ENCODE data around the gene ESCO1.

DNA sequence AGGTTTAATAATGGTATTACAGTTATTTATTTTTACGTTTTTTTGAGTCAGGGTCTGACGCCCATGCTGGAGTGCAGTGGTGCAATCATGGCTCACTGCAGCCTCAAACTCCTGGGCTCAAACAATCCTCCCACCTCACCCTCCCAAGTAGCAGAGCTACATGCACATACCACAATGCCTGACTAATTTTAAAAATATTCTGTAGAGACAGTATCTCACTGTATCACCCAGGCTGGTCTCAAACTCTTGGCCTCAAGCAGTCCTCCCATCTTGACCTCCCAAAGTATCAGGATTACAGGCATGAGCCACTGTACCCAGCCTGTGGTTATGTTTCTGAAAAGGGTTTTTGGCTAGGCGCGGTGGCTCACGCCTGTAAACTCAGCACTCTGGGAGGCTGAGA is 120.8 kb downstream of the ESCO1 start:
- TF ChIP-seq, protein P1, sequence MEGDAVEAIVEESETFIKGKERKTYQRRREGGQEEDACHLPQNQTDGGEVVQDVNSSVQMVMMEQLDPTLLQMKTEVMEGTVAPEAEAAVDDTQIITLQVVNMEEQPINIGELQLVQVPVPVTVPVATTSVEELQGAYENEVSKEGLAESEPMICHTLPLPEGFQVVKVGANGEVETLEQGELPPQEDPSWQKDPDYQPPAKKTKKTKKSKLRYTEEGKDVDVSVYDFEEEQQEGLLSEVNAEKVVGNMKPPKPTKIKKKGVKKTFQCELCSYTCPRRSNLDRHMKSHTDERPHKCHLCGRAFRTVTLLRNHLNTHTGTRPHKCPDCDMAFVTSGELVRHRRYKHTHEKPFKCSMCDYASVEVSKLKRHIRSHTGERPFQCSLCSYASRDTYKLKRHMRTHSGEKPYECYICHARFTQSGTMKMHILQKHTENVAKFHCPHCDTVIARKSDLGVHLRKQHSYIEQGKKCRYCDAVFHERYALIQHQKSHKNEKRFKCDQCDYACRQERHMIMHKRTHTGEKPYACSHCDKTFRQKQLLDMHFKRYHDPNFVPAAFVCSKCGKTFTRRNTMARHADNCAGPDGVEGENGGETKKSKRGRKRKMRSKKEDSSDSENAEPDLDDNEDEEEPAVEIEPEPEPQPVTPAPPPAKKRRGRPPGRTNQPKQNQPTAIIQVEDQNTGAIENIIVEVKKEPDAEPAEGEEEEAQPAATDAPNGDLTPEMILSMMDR (IDR thresholded peaks at IDR 0.05), result no peak
- no peak for TF ChIP-seq POLR2A (IDR thresholded peaks at IDR 0.05)

Measured in adrenal gland (tissue), 5 donors.